ENCODE results near the gene ROBO2.

The ROBO2 gene

DNA sequence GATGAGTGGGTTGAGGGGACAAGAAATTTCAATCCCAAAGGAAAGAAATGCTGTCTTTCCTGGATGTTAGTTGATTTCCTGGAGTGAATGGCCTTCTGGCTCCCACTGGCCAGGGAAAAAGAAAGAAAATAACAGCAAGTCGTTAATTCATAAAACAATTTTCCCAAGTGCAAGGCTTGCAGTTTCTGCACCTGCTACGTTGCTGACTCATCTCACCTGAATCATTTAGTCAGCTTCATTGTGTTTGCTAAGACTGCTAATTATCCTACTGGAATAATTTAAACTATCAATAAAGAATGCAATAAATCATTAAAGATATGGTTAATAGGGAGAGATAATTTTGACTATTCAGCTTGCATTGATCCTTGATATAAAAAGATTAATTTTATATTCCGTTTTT lies 387.6 kb downstream of the ROBO2 start:
- no peak for TF ChIP-seq CTCF (IDR thresholded peaks at IDR 0.05; ENCODE audit: low read depth, low read length)
- no peak for DNase-seq (ENCODE audit: extremely low read depth, low read depth)

GRCh38 chr3:77436908-77437307 lies 397.0 kb downstream of the ROBO2 start:
- no peak for TF ChIP-seq CTCF (IDR thresholded peaks at IDR 0.05; ENCODE audit: low read depth, low read length)
- no peak for DNase-seq (ENCODE audit: extremely low read depth, low read depth)

DNA sequence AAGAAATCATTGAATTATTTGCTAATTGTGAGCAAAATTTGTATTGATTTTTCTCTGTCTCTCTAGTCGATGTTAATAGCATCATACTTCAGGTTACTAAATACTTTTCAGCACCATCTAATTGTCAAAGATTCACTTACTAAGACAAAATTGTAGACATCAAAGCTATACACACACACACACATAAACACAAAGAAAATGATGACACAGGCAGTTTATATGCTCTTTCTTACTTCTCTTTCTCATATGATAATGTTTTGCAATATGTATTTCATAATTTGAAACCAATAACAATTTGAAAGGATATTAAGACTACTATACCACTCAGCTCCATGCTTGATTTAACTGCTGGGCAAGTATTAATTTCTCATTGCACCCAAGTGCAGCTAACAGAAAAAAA lies 406.2 kb downstream of the ROBO2 start:
- DNase-seq (ENCODE audit: extremely low read depth, low read depth): no peak

DNA sequence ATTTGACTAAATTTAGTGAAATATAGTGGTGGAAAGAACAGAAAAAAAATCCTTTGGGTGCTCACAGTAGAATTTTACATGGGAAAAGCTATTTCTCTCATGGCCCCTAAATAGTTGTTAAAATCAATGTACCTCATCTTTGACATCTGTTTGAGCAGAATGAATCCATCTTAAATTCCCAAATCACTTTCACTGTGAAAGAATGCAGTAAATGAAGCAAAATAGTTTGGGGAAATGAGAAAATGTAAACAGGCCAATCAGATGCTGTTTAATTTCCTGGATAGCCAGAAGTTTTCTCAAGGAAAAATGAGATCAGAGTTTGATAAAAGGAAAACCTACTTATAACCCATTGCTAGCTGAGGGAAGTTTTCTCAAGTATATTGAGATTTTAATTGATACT lies 406.9 kb downstream of the ROBO2 start:
- DNase-seq (ENCODE audit: extremely low read depth, low read depth): no peak
- TF ChIP-seq CTCF (IDR thresholded peaks at IDR 0.05; ENCODE audit: low read depth, low read length): no peak

More for the DNA sequence above, 406.2 kb downstream of the ROBO2 start:
- no peak for TF ChIP-seq CTCF (IDR thresholded peaks at IDR 0.05; ENCODE audit: low read depth, low read length)

GRCh38 chr3:77449459-77450350 lies 409.8 kb downstream of the ROBO2 start:
- no peak for DNase-seq (ENCODE audit: extremely low read depth, low read depth)
- TF ChIP-seq CTCF (IDR thresholded peaks at IDR 0.05; ENCODE audit: low read depth, low read length): no peak

DNA sequence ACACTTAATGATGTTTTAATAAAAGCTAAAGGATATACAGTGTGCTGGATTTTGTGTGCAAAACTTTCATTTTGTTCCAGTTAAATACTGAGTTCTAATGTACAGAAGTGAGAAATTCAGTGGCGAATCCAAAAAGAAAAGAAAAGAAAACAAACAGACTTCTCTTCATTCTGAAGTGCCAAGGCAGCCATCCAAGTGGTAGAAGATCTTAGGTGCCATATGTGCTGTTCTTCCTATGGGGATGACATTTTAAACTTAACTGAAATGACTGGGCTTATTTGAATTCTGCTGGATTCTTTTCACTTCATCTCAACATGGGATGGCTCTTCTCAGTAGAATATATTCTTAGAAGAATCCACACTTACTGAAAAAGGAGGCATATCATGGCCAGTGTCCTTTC lies 416.5 kb downstream of the ROBO2 start:
- no peak for TF ChIP-seq CTCF (IDR thresholded peaks at IDR 0.05; ENCODE audit: low read depth, low read length)
- DNase-seq (ENCODE audit: extremely low read depth, low read depth): no peak

DNA sequence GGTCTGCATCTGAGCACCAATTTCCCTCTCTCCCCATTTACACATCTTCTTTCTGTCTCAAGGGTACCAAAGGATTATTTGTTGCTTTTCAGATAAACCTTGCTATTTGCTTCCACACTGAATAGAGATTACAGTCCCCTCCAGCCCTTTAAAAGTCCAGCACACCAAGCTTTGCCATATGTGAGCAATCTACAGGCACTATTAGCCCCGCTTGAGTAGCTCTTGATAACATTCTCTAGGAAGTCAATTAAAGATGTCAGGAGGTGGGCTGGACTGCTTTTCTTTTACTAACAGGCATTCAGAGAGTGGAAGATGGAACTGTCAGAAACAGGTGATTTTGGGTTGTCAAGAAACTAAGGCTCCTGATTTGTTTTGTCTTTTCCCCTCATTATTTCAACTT lies 417.0 kb downstream of the ROBO2 start:
- TF ChIP-seq CTCF (IDR thresholded peaks at IDR 0.05; ENCODE audit: low read depth, low read length): no peak
- DNase-seq (ENCODE audit: extremely low read depth, low read depth): no peak

Measured in AG09319 (cell line).